HepG2 (cell line): ENCODE measurements around the gene SYS1. TPM values are rescaled to one million over a fixed set of nuclear protein-coding genes. Genes with fewer than 3 reads are reported as not detected.
A peak's percentile ranks its signal among the peaks of the same experiment; 100 is the strongest.

Experiments
- ADNP ChIP-seq: sonication (generic); formaldehyde crosslinking; IDR thresholded peaks from 2 replicates; pipeline ENCODE4 v1.4.0; 2020; ENCODE audit warnings: missing genetic modification reagents
- DMTF1 ChIP-seq: sonication (generic); formaldehyde crosslinking; IDR thresholded peaks from 2 replicates; pipeline ENCODE4 v1.4.0; 2020; ENCODE audit warnings: mild to moderate bottlenecking, missing genetic modification reagents
- KDM1A ChIP-seq: IDR thresholded peaks from 2 replicates; pipeline ENCODE4 v1.6.1; 2016; ENCODE audit warnings: missing compliant biosample characterization
- NBN ChIP-seq: fragments of 450-650 bp; conservative IDR thresholded peaks from 2 replicates; pipeline ENCODE4 v1.6.1; 2017
- RBAK ChIP-seq: sonication (generic); formaldehyde crosslinking; IDR thresholded peaks from 2 replicates; pipeline ENCODE4 v1.5.1; 2020; ENCODE audit warnings: mild to moderate bottlenecking, missing genetic modification reagents
- SETDB1 ChIP-seq: sonication (generic); formaldehyde crosslinking; IDR thresholded peaks from 2 replicates; pipeline ENCODE4 v1.5.1; 2020; ENCODE audit warnings: missing genetic modification reagents, mild to moderate bottlenecking, borderline replicate concordance
- ZNF160 ChIP-seq: sonication (generic); formaldehyde crosslinking; IDR thresholded peaks from 2 replicates; pipeline ENCODE4 v1.8.0; 2022; ENCODE audit warnings: mild to moderate bottlenecking, inconsistent platforms, missing genetic modification reagents
- polyA plus RNA-seq, 8 experiments: library from polyadenylated mRNA; depleted of rRNA in 3 of 8; stranded (reverse) in 7 of 8; unstranded in 1 of 8; fragments of >200 nt; fragmentation: Illumina TruSeq in 4 of 8; extraction: Trizol in 4 of 8; gene quantifications; 2 replicates each; pipeline versions ENCODE4 v1.2.1 to v1.2.3, GENCODE V29; 2011 to 2016; ENCODE audit warnings: low read depth in 4 of 8, missing spikeins in 1 of 8, mixed read lengths in 1 of 8; ENCODE audit not compliant: insufficient read depth in 1 of 8
- total RNA-seq, 5 experiments: library from RNA; depleted of rRNA; stranded (reverse); fragments of >200 nt; fragmentation: Illumina TruSeq; extraction: Trizol; gene quantifications; 2 replicates each; pipeline ENCODE4 v1.2.3, GENCODE V29; 2016; ENCODE audit warnings: low read depth in 1 of 5
- TF ChIP-seq, protein P1 (sequence below), 2 experiments: IDR thresholded peaks; 2 replicates each; pipeline ENCODE4 v1.6.1; 2011 to 2012; ENCODE audit warnings: low read length in 2 of 2, borderline replicate concordance in 1 of 2, low read depth in 1 of 2, mild to moderate bottlenecking in 1 of 2, moderate library complexity in 1 of 2
- TF ChIP-seq, protein P2 (sequence below), 2 experiments: sonication (generic) in 1 of 2; formaldehyde crosslinking in 1 of 2; IDR thresholded peaks; 2 replicates each; pipeline versions ENCODE4 v1.4.0 to v1.6.1; 2018 to 2020; ENCODE audit warnings: missing genetic modification reagents in 2 of 2, borderline replicate concordance in 1 of 2, low read depth in 1 of 2, mild to moderate bottlenecking in 1 of 2, missing biosample characterization in 1 of 2
- TF ChIP-seq, protein P3 (sequence below): sonication (generic); formaldehyde crosslinking; IDR thresholded peaks from 2 replicates; pipeline ENCODE4 v1.4.0; 2020; ENCODE audit warnings: missing genetic modification reagents, borderline replicate concordance
- TF ChIP-seq, protein P4 (sequence below): sonication (generic); IDR thresholded peaks from 2 replicates; pipeline ENCODE4 v1.6.1; 2016; ENCODE audit warnings: low read depth, borderline replicate concordance

The SYS1 gene
- total and polyA plus RNA-seq, 2 of the 13 experiments (the other 11 are each of a cell fraction or from before 2014, with no cell fraction given): 38.3 to 65.6 TPM

- TF ChIP-seq KDM1A (CRISPR knock-in tag) (no peak), ZNF160 (no peak), RBAK (CRISPR knock-in tag) (peak; percentile 20; the same call in 1 of the 2 replicates), DMTF1 (CRISPR knock-in tag) (no peak), ADNP (no peak), SETDB1 (CRISPR knock-in tag) (no peak), NBN (no peak)
- TF ChIP-seq, protein P1, sequence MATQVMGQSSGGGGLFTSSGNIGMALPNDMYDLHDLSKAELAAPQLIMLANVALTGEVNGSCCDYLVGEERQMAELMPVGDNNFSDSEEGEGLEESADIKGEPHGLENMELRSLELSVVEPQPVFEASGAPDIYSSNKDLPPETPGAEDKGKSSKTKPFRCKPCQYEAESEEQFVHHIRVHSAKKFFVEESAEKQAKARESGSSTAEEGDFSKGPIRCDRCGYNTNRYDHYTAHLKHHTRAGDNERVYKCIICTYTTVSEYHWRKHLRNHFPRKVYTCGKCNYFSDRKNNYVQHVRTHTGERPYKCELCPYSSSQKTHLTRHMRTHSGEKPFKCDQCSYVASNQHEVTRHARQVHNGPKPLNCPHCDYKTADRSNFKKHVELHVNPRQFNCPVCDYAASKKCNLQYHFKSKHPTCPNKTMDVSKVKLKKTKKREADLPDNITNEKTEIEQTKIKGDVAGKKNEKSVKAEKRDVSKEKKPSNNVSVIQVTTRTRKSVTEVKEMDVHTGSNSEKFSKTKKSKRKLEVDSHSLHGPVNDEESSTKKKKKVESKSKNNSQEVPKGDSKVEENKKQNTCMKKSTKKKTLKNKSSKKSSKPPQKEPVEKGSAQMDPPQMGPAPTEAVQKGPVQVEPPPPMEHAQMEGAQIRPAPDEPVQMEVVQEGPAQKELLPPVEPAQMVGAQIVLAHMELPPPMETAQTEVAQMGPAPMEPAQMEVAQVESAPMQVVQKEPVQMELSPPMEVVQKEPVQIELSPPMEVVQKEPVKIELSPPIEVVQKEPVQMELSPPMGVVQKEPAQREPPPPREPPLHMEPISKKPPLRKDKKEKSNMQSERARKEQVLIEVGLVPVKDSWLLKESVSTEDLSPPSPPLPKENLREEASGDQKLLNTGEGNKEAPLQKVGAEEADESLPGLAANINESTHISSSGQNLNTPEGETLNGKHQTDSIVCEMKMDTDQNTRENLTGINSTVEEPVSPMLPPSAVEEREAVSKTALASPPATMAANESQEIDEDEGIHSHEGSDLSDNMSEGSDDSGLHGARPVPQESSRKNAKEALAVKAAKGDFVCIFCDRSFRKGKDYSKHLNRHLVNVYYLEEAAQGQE (IDR thresholded peaks at IDR 0.05; ENCODE audit: borderline replicate concordance in 1 of 2, low read depth in 1 of 2, low read length in 2 of 2): no peak
- TF ChIP-seq, protein P2, sequence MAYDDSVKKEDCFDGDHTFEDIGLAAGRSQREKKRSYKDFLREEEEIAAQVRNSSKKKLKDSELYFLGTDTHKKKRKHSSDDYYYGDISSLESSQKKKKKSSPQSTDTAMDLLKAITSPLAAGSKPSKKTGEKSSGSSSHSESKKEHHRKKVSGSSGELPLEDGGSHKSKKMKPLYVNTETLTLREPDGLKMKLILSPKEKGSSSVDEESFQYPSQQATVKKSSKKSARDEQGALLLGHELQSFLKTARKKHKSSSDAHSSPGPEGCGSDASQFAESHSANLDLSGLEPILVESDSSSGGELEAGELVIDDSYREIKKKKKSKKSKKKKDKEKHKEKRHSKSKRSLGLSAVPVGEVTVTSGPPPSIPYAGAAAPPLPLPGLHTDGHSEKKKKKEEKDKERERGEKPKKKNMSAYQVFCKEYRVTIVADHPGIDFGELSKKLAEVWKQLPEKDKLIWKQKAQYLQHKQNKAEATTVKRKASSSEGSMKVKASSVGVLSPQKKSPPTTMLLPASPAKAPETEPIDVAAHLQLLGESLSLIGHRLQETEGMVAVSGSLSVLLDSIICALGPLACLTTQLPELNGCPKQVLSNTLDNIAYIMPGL (CRISPR knock-in tag; IDR thresholded peaks at IDR 0.05; ENCODE audit: borderline replicate concordance in 1 of 2, low read depth in 1 of 2): peak in 1 of 2 experiments; percentile 52; a peak in 2 of 4 replicates
- TF ChIP-seq, protein P3, sequence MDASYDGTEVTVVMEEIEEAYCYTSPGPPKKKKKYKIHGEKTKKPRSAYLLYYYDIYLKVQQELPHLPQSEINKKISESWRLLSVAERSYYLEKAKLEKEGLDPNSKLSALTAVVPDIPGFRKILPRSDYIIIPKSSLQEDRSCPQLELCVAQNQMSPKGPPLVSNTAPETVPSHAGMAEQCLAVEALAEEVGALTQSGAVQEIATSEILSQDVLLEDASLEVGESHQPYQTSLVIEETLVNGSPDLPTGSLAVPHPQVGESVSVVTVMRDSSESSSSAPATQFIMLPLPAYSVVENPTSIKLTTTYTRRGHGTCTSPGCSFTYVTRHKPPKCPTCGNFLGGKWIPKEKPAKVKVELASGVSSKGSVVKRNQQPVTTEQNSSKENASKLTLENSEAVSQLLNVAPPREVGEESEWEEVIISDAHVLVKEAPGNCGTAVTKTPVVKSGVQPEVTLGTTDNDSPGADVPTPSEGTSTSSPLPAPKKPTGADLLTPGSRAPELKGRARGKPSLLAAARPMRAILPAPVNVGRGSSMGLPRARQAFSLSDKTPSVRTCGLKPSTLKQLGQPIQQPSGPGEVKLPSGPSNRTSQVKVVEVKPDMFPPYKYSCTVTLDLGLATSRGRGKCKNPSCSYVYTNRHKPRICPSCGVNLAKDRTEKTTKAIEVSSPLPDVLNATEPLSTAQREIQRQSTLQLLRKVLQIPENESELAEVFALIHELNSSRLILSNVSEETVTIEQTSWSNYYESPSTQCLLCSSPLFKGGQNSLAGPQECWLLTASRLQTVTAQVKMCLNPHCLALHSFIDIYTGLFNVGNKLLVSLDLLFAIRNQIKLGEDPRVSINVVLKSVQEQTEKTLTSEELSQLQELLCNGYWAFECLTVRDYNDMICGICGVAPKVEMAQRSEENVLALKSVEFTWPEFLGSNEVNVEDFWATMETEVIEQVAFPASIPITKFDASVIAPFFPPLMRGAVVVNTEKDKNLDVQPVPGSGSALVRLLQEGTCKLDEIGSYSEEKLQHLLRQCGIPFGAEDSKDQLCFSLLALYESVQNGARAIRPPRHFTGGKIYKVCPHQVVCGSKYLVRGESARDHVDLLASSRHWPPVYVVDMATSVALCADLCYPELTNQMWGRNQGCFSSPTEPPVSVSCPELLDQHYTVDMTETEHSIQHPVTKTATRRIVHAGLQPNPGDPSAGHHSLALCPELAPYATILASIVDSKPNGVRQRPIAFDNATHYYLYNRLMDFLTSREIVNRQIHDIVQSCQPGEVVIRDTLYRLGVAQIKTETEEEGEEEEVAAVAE (CRISPR knock-in tag): no peak
- TF ChIP-seq, protein P4, sequence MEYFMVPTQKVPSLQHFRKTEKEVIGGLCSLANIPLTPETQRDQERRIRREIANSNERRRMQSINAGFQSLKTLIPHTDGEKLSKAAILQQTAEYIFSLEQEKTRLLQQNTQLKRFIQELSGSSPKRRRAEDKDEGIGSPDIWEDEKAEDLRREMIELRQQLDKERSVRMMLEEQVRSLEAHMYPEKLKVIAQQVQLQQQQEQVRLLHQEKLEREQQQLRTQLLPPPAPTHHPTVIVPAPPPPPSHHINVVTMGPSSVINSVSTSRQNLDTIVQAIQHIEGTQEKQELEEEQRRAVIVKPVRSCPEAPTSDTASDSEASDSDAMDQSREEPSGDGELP: peak; percentile 95
These were observed 20.8 kb upstream of the SYS1 start (continued) for GRCh38 chr20:45341939-45342854.
